BLaER1 (cell line): ENCODE results near the gene CEACAM3.
"Not testable (repeated sequence)": the region's sequence is repeated elsewhere in the genome, so short reads cannot be mapped to it uniquely, and the experiment has no call there.

Source experiments
- H3K27ac ChIP-seq: shearing (Covaris generic); formaldehyde crosslinking; 2 replicates; pipeline ENCODE4 v1.8.1; 2022
- H3K27me3 ChIP-seq: shearing (Covaris generic); formaldehyde crosslinking; 2 replicates; pipeline ENCODE4 v1.8.1; 2022
- H3K36me3 ChIP-seq: shearing (Covaris generic); formaldehyde crosslinking; 2 replicates; pipeline ENCODE4 v1.8.1; 2022
- H3K4me1 ChIP-seq: shearing (Covaris generic); formaldehyde crosslinking; 2 replicates; pipeline ENCODE4 v1.8.1; 2022
- H3K4me2 ChIP-seq: shearing (Covaris generic); formaldehyde crosslinking; 2 replicates; pipeline ENCODE4 v1.8.1; 2022
- H3K4me3 ChIP-seq: shearing (Covaris generic); formaldehyde crosslinking; 2 replicates; pipeline ENCODE4 v1.8.1; 2022
- H3K9ac ChIP-seq: shearing (Covaris generic); formaldehyde crosslinking; 2 replicates; pipeline ENCODE4 v1.8.1; 2022
- H3K9me3 ChIP-seq: shearing (Covaris generic); formaldehyde crosslinking; 2 replicates; pipeline ENCODE4 v1.8.1; 2022
- H4K20me1 ChIP-seq: shearing (Covaris generic); formaldehyde crosslinking; 2 replicates; pipeline ENCODE4 v1.8.1; 2022
- Cebpa-rat ChIP-seq: shearing (Covaris generic); IDR thresholded peaks from 2 replicates; pipeline ENCODE4 v1.8.1; 2022

Gene CEACAM3

GRCh38 chr19:41796362-41796761 lies at the start of gene CEACAM3:
Gene CEACAM3 (plus strand): TSS chr19:41796587. CDS start chr19:41796678, 91 bp downstream.
- no peak within 1 kb of the TSS for H3K4me3 ChIP-seq
- H3K27ac ChIP-seq, result no peak within 1 kb of the TSS
- no peaks in the 10 kb centered on the region for H3K27me3 ChIP-seq
- H4K20me1 ChIP-seq, result no peaks in the 10 kb centered on the region
- H3K4me2 ChIP-seq, result no peak within 1 kb of the TSS
- peaks cover 10% of the 10 kb centered on the region for H3K9me3 ChIP-seq
- peak within 1 kb of the TSS; percentile 7; the same call in 1 of the 2 replicates for H3K9ac ChIP-seq
- no peak for TF ChIP-seq Cebpa-rat
- H3K4me1 ChIP-seq, result peaks cover 42% of the 10 kb centered on the region
- no peaks in the 10 kb centered on the region for H3K36me3 ChIP-seq

- Histone ChIP-seq H3K4me2 (peak overlapping the region; percentile 66; the same call in 1 of the 2 replicates), H3K4me1 (peaks cover 46% of the 10 kb centered on the region), H4K20me1 (no peaks in the 10 kb centered on the region), H3K9me3 (no peaks in the 10 kb centered on the region), H3K9ac (no peak overlapping the region), H3K27me3 (no peaks in the 10 kb centered on the region), H3K36me3 (no peaks in the 10 kb centered on the region), H3K4me3 (no peak overlapping the region), H3K27ac (no peak overlapping the region)
- TF ChIP-seq Cebpa-rat, result no peak
These were observed 49.7 kb upstream of the CEACAM3 start for GRCh38 chr19:41746593-41747227.

- no peak overlapping the region for H3K9ac ChIP-seq
- H3K36me3 ChIP-seq, result no peaks in the 10 kb centered on the region
- H3K4me1 ChIP-seq, result peaks cover 55% of the 10 kb centered on the region
- TF ChIP-seq Cebpa-rat, result no peak
- H3K9me3 ChIP-seq, result no peaks in the 10 kb centered on the region
- H4K20me1 ChIP-seq, result no peaks in the 10 kb centered on the region
- H3K4me3 ChIP-seq, result no peak overlapping the region
- peak overlapping the region; percentile 6; the same call in 1 of the 2 replicates for H3K4me2 ChIP-seq
- no peaks in the 10 kb centered on the region for H3K27me3 ChIP-seq
- H3K27ac ChIP-seq, result no peak overlapping the region
These were observed 48.4 kb upstream of the CEACAM3 start for GRCh38 chr19:41748012-41748411.

DNA sequence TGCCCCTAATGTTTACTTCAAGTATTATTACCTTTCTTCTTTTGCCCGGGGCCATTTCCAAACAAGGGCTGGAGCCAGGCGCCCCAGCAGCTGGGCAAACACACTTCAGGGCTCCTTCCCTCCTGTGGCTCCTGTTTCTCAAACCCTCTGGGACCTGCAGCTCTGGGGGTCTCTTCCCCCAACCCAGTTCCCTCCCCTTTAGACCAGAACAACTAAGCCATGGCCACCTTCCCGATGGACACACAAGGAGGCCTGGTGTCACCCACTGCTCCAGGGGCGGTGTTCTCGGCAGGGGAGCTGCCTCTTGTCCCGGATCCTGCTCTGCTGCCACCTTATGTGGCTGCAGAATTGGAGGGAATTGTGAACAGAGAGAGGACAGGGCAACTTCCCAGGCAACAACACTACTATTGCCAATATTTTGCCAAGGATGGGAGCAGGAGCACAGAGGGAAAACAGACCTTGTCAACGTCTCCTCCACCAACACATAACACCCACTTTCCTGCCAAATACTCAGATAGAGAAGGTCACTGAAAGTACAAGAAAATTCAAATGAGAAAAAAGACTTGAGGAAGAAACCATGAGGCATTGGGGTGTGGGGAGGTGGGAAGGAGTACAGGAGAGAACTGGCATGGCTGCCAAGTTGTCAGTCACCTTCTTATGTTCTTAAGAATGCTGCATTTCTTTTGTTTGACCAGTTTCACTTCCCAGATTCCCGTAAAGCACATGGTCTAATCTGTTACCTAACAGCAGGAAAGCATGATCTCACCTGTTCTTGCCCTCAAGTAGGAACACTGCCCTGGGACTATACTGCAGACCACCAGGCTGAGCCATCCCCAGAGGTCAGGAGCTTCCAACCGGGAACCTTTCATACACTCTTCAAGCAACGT lies 45.9 kb upstream of the CEACAM3 start:
- H3K27ac ChIP-seq, H3K9ac ChIP-seq: not testable (repeated sequence)

DNA sequence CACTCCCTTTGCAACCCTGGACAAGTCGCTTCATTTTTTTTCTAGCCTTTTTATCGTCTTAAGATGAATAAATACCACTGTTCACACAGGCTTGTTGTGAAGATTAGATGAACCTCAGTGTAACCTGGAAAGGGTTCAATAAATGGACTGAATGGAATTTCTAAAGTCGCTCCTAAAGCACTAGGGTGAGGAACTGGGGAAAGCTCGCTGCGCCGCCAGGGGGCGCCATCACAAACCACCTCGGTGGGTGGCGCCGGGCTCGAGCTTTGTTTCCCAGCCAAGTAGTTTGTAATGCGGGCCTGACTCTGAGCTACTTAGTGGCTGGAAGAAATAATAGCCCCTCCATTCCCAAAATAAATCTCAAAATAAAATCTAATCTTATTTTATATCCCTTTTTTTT lies 43.2 kb upstream of the CEACAM3 start:
- Histone ChIP-seq H3K4me1 (peaks cover 42% of the 10 kb centered on the region), H3K9ac (no peak overlapping the region), H3K4me3 (no peak overlapping the region), H3K4me2 (peak overlapping the region; percentile 43), H3K27me3 (no peaks in the 10 kb centered on the region), H3K36me3 (no peaks in the 10 kb centered on the region), H3K9me3 (no peaks in the 10 kb centered on the region), H3K27ac (no peak overlapping the region), H4K20me1 (no peaks in the 10 kb centered on the region)
- TF ChIP-seq Cebpa-rat, result no peak

More for the DNA sequence above, 45.9 kb upstream of the CEACAM3 start:
- H4K20me1 ChIP-seq, H3K27me3 ChIP-seq, H3K9me3 ChIP-seq, H3K4me2 ChIP-seq, H3K4me3 ChIP-seq, H3K36me3 ChIP-seq: not testable (repeated sequence)
- H3K4me1 ChIP-seq, result peaks cover 52% of the 10 kb centered on the region

DNA sequence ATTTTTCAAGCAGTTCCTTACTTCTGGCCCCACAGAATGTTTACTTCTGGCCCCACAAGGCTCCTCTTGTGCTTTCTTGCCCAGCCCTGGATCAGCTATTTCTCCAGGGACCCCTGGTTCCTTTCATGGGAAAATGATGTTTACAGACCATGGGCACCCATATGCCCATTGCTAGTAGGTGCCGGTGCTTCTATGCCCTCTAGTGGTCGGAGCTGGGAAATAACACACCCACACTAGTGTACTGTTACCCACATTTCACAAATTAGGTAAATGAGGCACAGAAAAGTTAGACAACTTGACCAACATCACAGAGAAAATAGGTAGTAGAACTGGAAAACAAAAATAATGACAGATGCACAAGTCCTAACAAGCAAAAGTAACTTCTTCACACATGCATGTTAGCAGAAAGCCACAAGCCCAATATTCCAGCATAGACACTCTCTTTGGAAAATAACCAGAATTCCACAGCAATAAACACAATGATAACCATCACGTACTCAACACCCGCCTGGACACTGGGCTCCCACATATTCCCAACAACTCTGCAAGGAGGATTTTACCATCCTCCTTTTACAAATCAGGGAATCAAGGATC lies 42.4 kb upstream of the CEACAM3 start:
- peak overlapping the region; percentile 43 for H3K4me2 ChIP-seq
- no peak overlapping the region for H3K27ac ChIP-seq
- H3K9me3 ChIP-seq, result no peaks in the 10 kb centered on the region
- no peak overlapping the region for H3K4me3 ChIP-seq
- H3K9ac ChIP-seq, result no peak overlapping the region
- no peaks in the 10 kb centered on the region for H4K20me1 ChIP-seq
- H3K27me3 ChIP-seq, result no peaks in the 10 kb centered on the region
- H3K36me3 ChIP-seq, result no peaks in the 10 kb centered on the region
- TF ChIP-seq Cebpa-rat, result no peak
- H3K4me1 ChIP-seq, result peaks cover 48% of the 10 kb centered on the region

DNA sequence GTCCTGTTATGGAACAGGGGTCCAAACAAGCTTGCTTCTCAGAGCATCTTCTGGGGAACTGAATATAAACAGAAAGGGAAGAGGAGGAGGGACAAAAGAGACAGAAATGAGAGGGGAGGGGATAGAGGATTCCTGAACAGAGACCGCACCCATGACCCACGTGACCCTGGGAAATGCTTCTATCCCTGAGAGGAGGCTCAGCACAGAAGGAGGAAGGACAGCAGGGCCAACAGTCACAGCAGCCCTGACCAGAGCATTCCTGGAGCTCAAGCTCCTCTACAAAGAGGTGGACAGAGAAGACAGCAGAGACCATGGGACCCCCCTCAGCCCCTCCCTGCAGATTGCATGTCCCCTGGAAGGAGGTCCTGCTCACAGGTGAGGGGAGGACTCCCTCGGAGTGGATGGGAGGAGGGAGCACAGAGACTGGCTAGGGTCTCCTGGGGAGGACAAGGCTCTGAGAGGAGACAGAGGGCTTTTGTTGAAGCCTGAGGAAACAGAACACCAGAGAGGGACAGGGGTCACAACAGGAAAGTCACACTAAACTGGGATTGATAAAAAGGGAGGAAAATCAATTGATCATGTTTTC lies 41.0 kb upstream of the CEACAM3 start, which contains the start of gene CEACAM6:
TSS of gene CEACAM6 (plus strand) at position 203 of the 586 bp plus-strand sequence. CDS start at position 312, 109 bp downstream.
- Histone ChIP-seq H3K4me3 (no peak within 1 kb of the TSS), H3K36me3 (no peaks in the 10 kb centered on the region), H4K20me1 (no peaks in the 10 kb centered on the region), H3K9me3 (no peaks in the 10 kb centered on the region), H3K4me1 (peaks cover 53% of the 10 kb centered on the region), H3K27me3 (no peaks in the 10 kb centered on the region), H3K4me2 (peak within 1 kb of the TSS; percentile 18; the same call in 1 of the 2 replicates), H3K9ac (no peak within 1 kb of the TSS), H3K27ac (0 out of 2 replicates have a peak within 1 kb of the TSS, but pooled peaks have one; percentile 39)
- TF ChIP-seq Cebpa-rat, result no peak

- Histone ChIP-seq H4K20me1 (no peaks in the 10 kb centered on the region), H3K4me2 (peak overlapping the region; percentile 70), H3K36me3 (no peaks in the 10 kb centered on the region), H3K4me1 (peaks cover 37% of the 10 kb centered on the region), H3K27ac (peak overlapping the region; percentile 49; the same call in 1 of the 2 replicates), H3K4me3 (no peak overlapping the region), H3K27me3 (no peaks in the 10 kb centered on the region), H3K9ac (no peak overlapping the region), H3K9me3 (no peaks in the 10 kb centered on the region)
- no peak for TF ChIP-seq Cebpa-rat
These were observed 37.5 kb upstream of the CEACAM3 start for GRCh38 chr19:41758846-41759245.

DNA sequence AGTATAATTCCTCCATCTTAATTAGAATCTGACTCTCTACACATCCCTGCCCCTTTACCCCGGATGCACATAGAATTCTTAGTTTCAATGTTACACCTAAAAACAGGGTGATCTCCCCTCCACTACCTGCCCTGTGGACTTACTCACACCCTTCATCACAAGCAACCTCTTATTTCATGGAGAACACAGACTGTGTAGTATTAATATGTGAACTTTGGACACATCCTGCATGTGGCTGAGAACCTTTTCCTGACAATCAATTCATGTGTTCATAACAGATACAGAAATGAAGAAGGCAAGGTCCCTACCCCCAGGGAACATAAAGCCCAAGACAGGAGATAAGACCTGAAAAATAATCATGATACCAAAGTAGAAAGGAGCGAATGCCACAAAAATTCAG lies 29.3 kb upstream of the CEACAM3 start:
- Histone ChIP-seq H3K4me3 (no peak overlapping the region), H4K20me1 (no peaks in the 10 kb centered on the region), H3K27ac (no peak overlapping the region), H3K9ac (no peak overlapping the region), H3K36me3 (no peaks in the 10 kb centered on the region), H3K4me2 (no peak overlapping the region), H3K27me3 (no peaks in the 10 kb centered on the region), H3K4me1 (no peaks in the 10 kb centered on the region), H3K9me3 (peaks cover 6% of the 10 kb centered on the region)
- TF ChIP-seq Cebpa-rat, result no peak

DNA sequence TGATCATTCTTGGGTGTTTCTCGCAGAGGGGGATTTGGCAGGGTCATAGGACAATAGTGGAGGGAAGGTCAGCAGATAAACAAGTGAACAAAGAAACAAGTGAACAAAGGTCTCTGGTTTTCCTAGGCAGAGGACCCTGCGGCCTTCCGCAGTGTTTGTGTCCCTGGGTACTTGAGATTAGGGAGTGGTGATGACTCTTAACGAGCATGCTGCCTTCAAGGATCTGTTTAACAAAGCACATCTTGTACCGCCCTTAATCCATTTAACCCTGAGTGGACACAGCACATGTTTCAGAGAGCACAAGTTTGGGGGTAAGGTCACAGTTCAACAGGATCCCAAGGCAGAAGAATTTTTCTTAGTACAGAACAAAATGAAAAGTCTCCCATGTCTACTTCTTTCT lies 28.3 kb upstream of the CEACAM3 start:
- H3K27me3 ChIP-seq, H3K4me1 ChIP-seq, H3K36me3 ChIP-seq, H3K9me3 ChIP-seq, H3K4me2 ChIP-seq, H3K27ac ChIP-seq, H4K20me1 ChIP-seq, H3K4me3 ChIP-seq, H3K9ac ChIP-seq: not testable (repeated sequence)
